Heart left ventricle (tissue), 13 donors: Measurements from ENCODE around the gene TNFRSF4.

Experiments used
- CTCF ChIP-seq, 12 donors: fragments of 200-600 bp; sonication (generic) in 4 of 12; IDR thresholded peaks; one replicate each; pipeline versions ENCODE4 v1.5.0 to v1.8.0; 2018 to 2022; ENCODE audit warnings: antibody characterized with exemption in 12 of 12, mild to moderate bottlenecking in 5 of 12
- POLR2A ChIP-seq, 2 donors: fragments of 450-650 bp; IDR thresholded peaks; one replicate each; pipeline ENCODE4 v1.6.1; 2017; ENCODE audit warnings: antibody characterized with exemption in 2 of 2, mild to moderate bottlenecking in 2 of 2, moderate library complexity in 2 of 2
- donor health status: ischemic (EF 13 %, LVEDD 7.1; RV severe dilation, severe dysfunction).
- donor health status: DM: no; HTN: yes; CAD: no.
- donor health status: DM: no; HTN: no; CAD: no.
- donor health status: ischemic (EF 25% LVEDD 6.9; RV normal size, moderate dysfunction).
- donor health status: ischemic (EF 25% LVEDD 5.7; RV mildly dilated, moderate dysfunction).
- donor health status: ischemic (EF 35%, LVEDD 5.7; RV mildly dilated, moderate dysfunction).
- donor health status: nonischemic (EF 11% LVEDD 7.7; RV severe dilation, severe dysfunction).
- donor health status: DM: yes; HTN: yes; CAD: no.
- donor health status: PGD.
- donor health status: ischemic (EF 29% LVEDD 5.4; RV normal size, mild dysfunction).
- donor health status: nonischemic (EF 23%, LVEDD 6.1; RV moderate dilation, normal function).

- TF ChIP-seq CTCF (IDR thresholded peaks at IDR 0.05) (no peak), POLR2A (IDR thresholded peaks at IDR 0.05) (no peak)
These were observed 5.4 kb upstream of the TNFRSF4 start for GRCh38 chr1:1219341-1219740.
